Inflammatory macrophage treated with lipopolysaccharide for 1 hour (primary cell): Measurements from ENCODE around the gene MMADHC.
"Not testable (repeated sequence)": the region's sequence is repeated elsewhere in the genome, so short reads cannot be mapped to it uniquely, and the experiment has no call there.

Experiments used
- DNase-seq, 2 donors: peaks; one replicate each; pipeline ENCODE4 v3.0.0-alpha.2; 2020 to 2022

MMADHC gene

DNA sequence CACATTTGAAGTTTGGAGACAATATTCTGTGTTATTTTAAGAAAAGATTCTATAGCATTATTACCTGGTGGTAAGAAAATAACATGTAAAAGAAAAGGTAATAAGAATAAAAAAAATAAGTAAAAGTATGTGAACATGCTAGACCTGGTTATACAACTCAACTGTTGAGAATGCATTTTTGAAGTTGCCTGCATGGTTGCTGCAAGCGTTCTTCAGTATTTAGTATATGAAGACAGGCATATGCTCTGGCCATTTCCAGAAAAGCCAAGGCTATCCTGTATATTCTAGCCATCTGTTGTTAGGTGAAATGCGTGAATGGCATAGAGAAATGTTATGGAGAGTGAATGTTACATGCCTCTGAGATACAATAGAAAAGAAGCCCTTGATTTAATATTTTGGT, 6.8 kb upstream of the MMADHC start:
- DNase-seq = no peak

DNA sequence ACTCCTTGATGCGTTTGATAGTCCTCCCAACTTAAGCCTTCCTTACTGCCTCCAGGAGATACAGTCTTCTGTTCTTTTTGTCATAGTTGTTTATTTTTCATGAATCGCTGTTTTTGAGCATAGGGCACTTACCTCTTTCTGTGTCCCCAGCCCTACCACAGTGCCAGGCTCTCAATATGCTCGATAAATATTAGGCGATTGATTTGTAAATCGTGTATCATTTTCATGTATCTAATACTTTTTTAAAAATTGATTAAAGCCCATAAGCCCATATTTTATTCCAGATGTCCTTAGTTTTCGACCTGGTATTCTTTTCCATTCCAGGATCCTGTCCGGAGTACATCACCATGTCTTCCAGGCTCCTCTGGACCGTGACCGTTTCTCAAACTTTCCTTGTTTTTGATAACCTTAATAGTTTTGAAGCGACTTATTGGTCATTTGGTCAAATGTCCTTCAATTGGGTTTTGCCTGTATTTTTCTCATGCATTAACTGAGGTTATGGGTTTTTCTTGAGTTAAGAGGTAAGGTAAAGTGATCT, 444 bp upstream of the MMADHC start:
- no peak for DNase-seq

DNA sequence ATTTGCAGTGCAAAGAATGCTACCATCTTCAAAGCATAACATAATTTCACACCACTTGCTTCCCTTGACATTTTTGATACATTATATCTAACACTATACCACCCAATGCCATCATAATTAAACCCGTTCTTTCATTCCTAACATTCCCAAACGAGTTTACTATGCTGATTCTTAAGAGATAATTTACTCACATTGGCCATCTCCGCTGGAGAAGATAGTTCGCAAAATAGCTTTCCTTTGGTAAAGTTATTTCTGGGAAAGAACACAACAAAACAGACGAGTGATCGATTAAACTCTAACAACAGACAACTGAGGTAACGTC, 716 bp downstream of the MMADHC start:
- DNase-seq = peak in 1 of 2 donors; percentile 7

DNA sequence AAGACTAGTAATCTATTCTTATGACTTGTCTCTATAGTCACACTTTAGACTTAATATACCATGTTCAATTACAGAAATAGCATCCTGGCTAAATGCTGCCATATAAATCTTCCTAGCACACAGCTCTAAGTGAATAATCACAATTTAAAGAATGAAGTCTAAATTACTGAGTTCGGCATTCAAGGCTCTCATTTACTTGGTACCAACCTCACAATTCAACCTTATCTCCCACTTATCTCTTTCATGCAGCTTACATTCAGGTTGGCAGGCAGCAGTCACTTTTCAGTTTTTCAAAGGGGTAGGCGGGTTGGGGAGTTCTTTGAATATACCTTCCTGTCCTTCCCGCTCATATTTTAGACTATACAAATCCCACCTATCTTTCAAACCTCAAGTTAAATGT, 1.5 kb downstream of the MMADHC start:
- DNase-seq = no peak

DNA sequence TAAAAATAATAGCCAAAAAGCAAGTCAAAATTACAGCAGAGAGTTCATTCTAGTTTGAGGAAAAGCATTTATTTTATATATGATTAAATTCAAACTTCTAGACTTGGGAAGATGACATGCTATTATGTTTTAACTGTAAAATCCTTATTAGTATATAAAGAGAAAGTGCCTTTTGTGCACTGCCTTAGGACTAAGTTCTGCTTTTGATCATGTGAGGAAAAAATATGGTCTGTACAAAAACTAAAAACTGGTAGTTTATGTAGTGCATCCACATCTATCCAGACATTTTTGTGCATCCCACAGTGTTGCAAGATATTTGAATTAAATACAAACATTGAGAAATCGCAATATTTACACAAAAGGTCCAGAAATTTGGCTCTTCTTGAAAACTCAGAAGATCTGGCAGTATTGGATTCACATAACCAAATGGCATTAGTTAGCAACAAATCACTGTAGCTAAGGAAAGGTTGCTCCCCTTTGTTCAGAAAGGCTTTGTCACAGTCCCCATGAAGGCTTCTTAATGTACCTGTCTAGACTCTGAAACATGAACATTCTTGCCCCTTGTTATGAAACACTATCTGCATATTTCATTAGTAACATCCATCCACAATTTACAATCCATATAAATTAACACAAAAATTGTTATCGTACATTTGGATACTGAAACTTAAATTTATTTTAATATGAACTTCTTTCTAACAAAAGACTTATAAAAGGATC, 2.2 kb downstream of the MMADHC start:
- DNase-seq = peak; percentile 20 to 35

GRCh38 chr2:149579972-149580882, 7.3 kb downstream of the MMADHC start:
- no peak for DNase-seq

DNA sequence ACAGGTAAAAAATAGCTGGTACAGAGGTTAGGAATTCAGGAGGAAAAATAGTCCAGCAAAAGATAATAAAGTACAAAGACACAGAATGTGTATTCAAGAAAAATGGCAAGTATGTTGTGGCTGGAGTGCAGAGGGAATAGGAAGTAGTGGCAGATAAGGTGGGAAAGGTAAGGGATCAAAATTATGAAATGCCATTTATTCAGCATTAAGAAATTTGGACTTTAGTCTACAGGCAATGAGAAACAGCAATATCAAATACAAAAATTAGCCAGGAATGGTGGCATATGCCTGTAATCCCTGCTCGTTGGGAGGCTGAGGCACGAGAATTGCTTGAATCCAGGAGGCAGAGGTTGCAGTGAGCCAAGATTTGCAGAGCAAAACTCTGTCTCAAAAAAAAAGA, 10.3 kb downstream of the MMADHC start:
- no peak for DNase-seq

GRCh38 chr2:149575752-149576151, 11.8 kb downstream of the MMADHC start:
- DNase-seq = no peak

- no peak for DNase-seq
Observed at GRCh38 chr2:149575277-149575676, 12.3 kb downstream of the MMADHC start.

DNA sequence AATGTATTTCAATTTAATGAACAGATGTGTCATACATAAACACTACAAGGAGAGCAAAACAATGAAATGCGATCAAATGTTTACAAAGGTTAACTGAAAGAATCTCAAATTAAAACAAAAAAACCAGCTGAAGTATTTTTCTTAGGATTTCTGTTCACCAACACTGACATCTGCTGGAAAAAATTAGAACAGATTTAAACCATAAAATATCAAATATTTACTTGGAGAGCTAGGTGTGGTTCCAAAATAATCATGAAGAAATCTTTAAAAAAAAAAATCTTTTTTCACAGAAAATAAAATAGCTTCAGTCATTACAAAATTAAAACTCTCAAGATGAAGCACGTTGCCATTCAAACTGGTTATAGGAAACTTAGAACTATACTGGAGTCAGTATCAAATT, 13.8 kb downstream of the MMADHC start:
- DNase-seq = no peak

DNA sequence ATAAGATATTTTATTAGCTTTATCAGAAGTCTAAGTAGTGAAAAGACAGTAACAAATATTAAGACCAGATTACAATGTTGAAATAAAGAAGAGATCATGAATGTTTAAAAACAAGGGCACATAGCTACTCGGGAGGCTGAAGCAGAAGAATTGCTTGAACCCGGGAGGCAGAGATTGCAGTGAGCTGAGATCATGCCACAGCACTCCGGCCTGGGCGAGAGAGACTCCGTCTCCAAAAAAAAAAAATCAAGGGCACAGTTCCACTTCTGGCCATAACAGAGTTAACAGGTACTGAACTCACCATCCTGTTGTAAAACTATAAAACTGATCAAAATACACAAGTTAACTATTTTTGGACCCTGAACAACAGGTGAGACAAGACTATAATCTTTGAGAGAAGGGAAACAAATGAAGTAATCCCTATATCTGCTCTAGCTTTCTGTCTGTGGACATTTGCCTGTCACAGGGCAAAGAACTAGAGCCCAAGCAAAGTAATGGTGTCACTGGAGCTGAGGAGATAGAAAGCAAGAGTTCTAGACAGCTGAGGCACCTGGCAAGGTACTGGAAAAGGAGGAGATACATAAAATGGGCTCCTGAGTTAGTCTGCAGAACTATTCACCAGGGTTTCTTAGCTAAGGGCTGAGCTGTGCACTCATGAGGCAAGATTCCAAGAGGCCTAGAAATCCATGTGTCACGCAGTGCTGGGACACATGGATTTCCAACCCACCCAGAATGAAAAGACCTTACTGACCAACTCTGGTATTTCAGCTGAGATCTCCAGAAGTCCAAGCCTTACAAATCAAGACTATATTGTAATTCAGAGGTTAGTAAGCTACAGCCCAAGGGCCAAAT, 15.2 kb downstream of the MMADHC start:
- DNase-seq = no peak

- DNase-seq = no peak
Observed at GRCh38 chr2:149568138-149568537, 19.4 kb downstream of the MMADHC start.

DNA sequence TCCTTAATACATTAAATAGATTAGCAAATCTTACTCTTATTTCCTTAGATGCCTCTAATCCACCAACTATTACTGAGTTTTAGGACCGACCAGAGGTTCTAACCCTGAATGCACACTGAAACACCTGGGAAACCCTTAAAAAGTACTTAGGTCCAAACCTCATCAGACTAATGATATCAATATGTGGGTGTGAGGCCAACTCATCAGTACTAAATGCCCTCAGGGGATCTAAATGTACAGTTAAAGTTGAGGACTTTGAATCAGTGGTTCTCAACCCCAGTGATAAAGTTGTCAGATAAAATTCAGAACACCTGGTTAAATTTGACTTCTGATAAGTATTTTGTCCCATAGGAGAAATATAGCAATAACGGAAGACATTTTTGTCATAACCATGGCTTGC, 20.9 kb downstream of the MMADHC start:
- DNase-seq = no peak

- DNase-seq = not testable (repeated sequence)
Observed at GRCh38 chr2:149565625-149566024, 21.9 kb downstream of the MMADHC start.

- DNase-seq = no peak
Observed at GRCh38 chr2:149564983-149565382, 22.6 kb downstream of the MMADHC start.

- DNase-seq = no peak
Observed at GRCh38 chr2:149564097-149564496, 23.5 kb downstream of the MMADHC start.

GRCh38 chr2:149562324-149562723, 25.3 kb downstream of the MMADHC start:
- DNase-seq = no peak

DNA sequence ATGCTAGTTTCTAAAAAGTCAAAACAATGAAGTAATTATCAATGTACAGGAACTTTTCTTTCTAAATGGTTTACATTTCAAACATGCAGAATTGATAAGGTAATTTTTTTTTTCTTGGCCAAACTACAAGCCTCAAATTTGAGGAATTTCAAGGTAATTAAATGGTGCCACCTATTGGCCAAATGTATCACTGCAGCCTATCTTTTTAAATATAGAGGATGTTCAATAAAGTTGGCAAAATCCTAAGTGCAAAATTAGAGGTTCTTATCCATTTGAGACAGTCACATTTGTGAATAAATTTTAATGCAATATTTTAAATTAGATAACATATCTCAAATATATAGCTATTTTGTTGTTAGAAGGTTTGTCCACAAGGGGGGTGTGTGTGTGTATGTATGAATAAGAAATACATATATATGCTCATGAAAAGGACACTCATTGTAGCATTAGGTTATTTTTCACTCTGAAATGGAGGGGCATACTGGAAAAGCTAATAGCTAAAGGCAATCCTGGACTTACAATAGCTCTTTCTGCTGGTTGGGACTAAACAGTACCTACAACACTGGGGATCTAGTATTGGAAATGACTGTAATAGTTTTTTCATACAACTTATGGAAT, 26.2 kb downstream of the MMADHC start:
- peak; percentile 15 to 82 for DNase-seq

- no peak for DNase-seq
Observed at GRCh38 chr2:149559341-149560068, 28.1 kb downstream of the MMADHC start.

DNA sequence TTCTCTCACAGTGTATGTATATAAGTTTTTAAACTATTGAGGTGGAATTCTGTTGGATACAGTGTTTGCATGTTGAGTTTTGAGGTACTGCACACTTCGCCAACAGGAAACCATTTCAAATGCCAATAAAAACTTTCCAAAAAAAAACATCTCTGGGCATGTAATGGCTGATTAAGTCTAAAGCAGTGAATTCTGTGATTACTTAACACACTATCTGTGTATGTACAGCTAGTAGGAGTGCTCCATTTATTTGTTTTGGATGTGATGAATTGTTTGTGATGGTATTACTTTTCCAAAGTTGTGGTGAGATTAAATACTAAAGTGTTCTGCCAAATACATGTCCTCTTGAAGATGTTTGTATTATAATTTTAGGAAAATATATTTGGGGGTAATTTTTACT, 31.1 kb downstream of the MMADHC start:
- DNase-seq = no peak

DNA sequence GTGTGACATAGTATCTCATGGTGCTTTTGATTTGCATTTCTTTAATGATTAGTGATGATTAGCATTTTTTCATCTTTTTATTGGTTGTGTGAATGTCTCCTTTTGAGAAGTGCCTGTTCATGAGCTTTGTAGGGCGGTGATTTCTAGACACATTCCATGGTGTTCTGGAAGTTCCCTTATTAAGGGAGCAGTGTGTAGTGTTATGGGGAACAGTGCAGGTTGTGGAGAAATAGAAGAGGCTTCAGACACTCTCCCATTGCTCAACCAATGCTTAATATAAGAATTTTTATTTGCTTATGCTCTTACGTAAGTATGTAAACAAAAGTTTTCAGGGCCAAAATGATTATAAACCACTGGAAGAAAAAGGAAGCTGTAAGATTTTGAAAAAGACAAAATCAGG, 34.7 kb downstream of the MMADHC start:
- DNase-seq = no peak

- DNase-seq = no peak
Observed at GRCh38 chr2:149552226-149552625, 35.3 kb downstream of the MMADHC start.
